Smooth muscle cell (in vitro differentiated cells): ENCODE data around the gene SPATA32. TPM values are rescaled to one million over a fixed set of nuclear protein-coding genes. Genes with fewer than 3 reads are reported as not detected.
A peak's percentile ranks its signal among the peaks of the same experiment; 100 is the strongest.

Experiments used
- DNase-seq: peaks from one replicate; lab custom pipeline; 2025; ENCODE audit not compliant: unreplicated experiment; lab: John Stamatoyannopoulos, UW
- H2AFZ ChIP-seq: fragments of 200-600 bp; sonication (generic); 2 replicates; pipeline ENCODE4 v1.6.0; 2016; ENCODE audit warnings: antibody characterized with exemption, low read depth, mild to moderate bottlenecking
- H3F3A ChIP-seq: fragments of 200-600 bp; sonication (generic); 2 replicates; pipeline ENCODE4 v1.6.0; 2017; ENCODE audit warnings: antibody characterized with exemption, low read depth
- H3K27ac ChIP-seq: fragments of 200-600 bp; sonication (generic); 2 replicates; pipeline ENCODE4 v1.5.1; 2016; ENCODE audit warnings: low read depth, mild to moderate bottlenecking
- H3K27me3 ChIP-seq: fragments of 200-600 bp; sonication (generic); 2 replicates; pipeline ENCODE4 v1.6.1; 2016; ENCODE audit warnings: low read depth, mild to moderate bottlenecking
- H3K36me3 ChIP-seq: fragments of 200-600 bp; sonication (generic); 2 replicates; pipeline ENCODE4 v1.5.1; 2016; ENCODE audit warnings: low read depth
- H3K4me1 ChIP-seq: fragments of 200-600 bp; sonication (generic); 2 replicates; pipeline ENCODE4 v1.5.1; 2016; ENCODE audit warnings: low read depth
- H3K4me2 ChIP-seq: fragments of 200-600 bp; sonication (generic); 2 replicates; pipeline ENCODE4 v1.6.0; 2016; ENCODE audit warnings: mild to moderate bottlenecking
- H3K4me3 ChIP-seq: fragments of 200-600 bp; sonication (generic); 2 replicates; pipeline ENCODE4 v1.5.1; 2016; ENCODE audit warnings: mild to moderate bottlenecking
- H3K79me2 ChIP-seq: fragments of 200-600 bp; sonication (generic); 2 replicates; pipeline ENCODE4 v1.6.0; 2016; ENCODE audit warnings: low read depth, mild to moderate bottlenecking
- H3K9ac ChIP-seq: fragments of 200-600 bp; sonication (generic); 2 replicates; pipeline ENCODE4 v1.6.0; 2016; ENCODE audit warnings: low read depth
- H3K9me3 ChIP-seq: fragments of 200-600 bp; sonication (generic); replicated peaks from 2 replicates; pipeline ENCODE4 v1.5.1; 2016; ENCODE audit warnings: low read depth
- H4K20me1 ChIP-seq: fragments of 200-600 bp; sonication (generic); 2 replicates; pipeline ENCODE4 v1.6.0; 2016; ENCODE audit warnings: low read depth
- CTCF ChIP-seq: fragments of 200-600 bp; sonication (generic); IDR thresholded peaks from 2 replicates; pipeline ENCODE4 v1.5.1; 2017; ENCODE audit warnings: borderline replicate concordance, mild to moderate bottlenecking, antibody characterized with exemption; ENCODE audit not compliant: insufficient read depth, poor library complexity, severe bottlenecking
- WGBS: methylation state at CpG from one replicate; pipeline ENCODE4 v1.1.7; 2016; ENCODE audit warnings: low lambda C conversion rate; 5-methylcytosine and 5-hydroxymethylcytosine counted together
- polyA plus RNA-seq: library from polyadenylated mRNA; unstranded; fragments of >200 nt; fragmentation: Nextera tagmentation; extraction: Ambion mirVana; gene quantifications from 2 replicates; pipeline ENCODE4 v1.2.1, GENCODE V29; 2016
- total RNA-seq: library from RNA; depleted of rRNA; stranded (reverse); fragments of >200 nt; gene quantifications from 2 replicates; pipeline ENCODE4 v1.2.3, GENCODE V29; 2014

The SPATA32 gene
- total and polyA plus RNA-seq, 2 experiments from 2014 or later, result not detected

GRCh38 chr17:45221081-45222013 lies 40.5 kb downstream of the SPATA32 start, which contains the start of gene FMNL1:
TSS of gene FMNL1 (plus strand) at chr17:45221885. CDS start at chr17:45222125, 240 bp downstream.
- H3K4me2 ChIP-seq, result peak within 1 kb of the TSS; percentile 91
- no peak for DNase-seq
- H3K79me2 ChIP-seq, result no peaks in the 10 kb centered on the region
- no peak within 1 kb of the TSS for H2AFZ ChIP-seq
- no peak for TF ChIP-seq CTCF
- WGBS, result 8% methylated on average over 59 of the region's 98 CpGs
- peak within 1 kb of the TSS; percentile 54 for H3K4me3 ChIP-seq
- no peak within 1 kb of the TSS for H3K27ac ChIP-seq
- H3K9ac ChIP-seq, result no peak within 1 kb of the TSS
- H3K36me3 ChIP-seq, result no peaks in the 10 kb centered on the region
- no peaks in the 10 kb centered on the region for H4K20me1 ChIP-seq
- no peaks in the 10 kb centered on the region for H3K9me3 ChIP-seq
- peaks cover 42% of the 10 kb centered on the region for H3K27me3 ChIP-seq
- no peaks in the 10 kb centered on the region for H3K4me1 ChIP-seq
- peaks cover 4% of the 10 kb centered on the region for H3F3A ChIP-seq

DNA sequence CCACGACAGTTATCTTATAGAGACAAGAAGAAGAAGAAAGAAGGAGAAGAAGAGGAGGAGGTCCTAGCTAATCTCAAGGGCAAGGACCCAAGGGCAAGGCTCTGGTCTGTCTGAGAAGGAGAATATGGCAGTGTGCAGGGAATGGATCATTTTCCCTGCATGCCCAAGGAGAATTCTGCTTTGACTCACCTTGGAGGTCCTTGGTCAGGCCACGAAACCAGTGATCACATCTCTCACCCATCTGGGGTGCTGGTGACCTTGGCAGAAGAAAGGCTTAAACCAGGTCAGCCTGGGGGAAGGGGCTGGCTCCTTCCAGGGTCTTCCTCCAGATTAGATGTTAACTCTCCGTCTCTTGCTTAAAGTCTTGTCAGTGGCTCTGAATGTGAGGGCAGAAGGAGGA lies 41.8 kb downstream of the SPATA32 start:
- DNase-seq, result no peak
- WGBS, result 81% methylated on average over 3 of the region's 3 CpGs
- TF ChIP-seq CTCF, result no peak

GRCh38 chr17:45218895-45219661 lies 42.8 kb downstream of the SPATA32 start:
- Histone ChIP-seq H3K4me2 (peak overlapping the region; percentile 44), H2AFZ (no peak overlapping the region), H3K36me3 (no peaks in the 10 kb centered on the region), H3K4me3 (no peak overlapping the region), H3K27me3 (peaks cover 39% of the 10 kb centered on the region), H4K20me1 (no peaks in the 10 kb centered on the region), H3K27ac (no peak overlapping the region), H3K9me3 (no peaks in the 10 kb centered on the region), H3K79me2 (no peaks in the 10 kb centered on the region), H3F3A (peaks cover 4% of the 10 kb centered on the region), H3K9ac (no peak overlapping the region), H3K4me1 (no peaks in the 10 kb centered on the region)
- DNase-seq, result peak; percentile 64
- peak; percentile 96 for TF ChIP-seq CTCF
- 12% methylated on average over 12 of the region's 12 CpGs for WGBS

More for the DNA sequence above, 41.8 kb downstream of the SPATA32 start:
- H3K4me2 ChIP-seq, result no peak overlapping the region
- no peaks in the 10 kb centered on the region for H4K20me1 ChIP-seq
- no peaks in the 10 kb centered on the region for H3K36me3 ChIP-seq
- H3K27ac ChIP-seq, result no peak overlapping the region
- H3K9ac ChIP-seq, result no peak overlapping the region
- no peak overlapping the region for H3K4me3 ChIP-seq
- H3F3A ChIP-seq, result peaks cover 4% of the 10 kb centered on the region
- no peaks in the 10 kb centered on the region for H3K9me3 ChIP-seq
- peaks cover 42% of the 10 kb centered on the region for H3K27me3 ChIP-seq
- no peak overlapping the region for H2AFZ ChIP-seq
- no peaks in the 10 kb centered on the region for H3K4me1 ChIP-seq
- no peaks in the 10 kb centered on the region for H3K79me2 ChIP-seq

Other genes starting within 250 kb of the SPATA32 start
- gene DCAKD, start 210.5 kb downstream of the SPATA32 start, total RNA-seq, result 24.3 and 42.3 TPM in 2 replicates
- gene DCAKD, start 210.5 kb downstream of the SPATA32 start, polyA plus RNA-seq, result 25.7 and 28.4 TPM in 2 replicates
- 78.7 and 87.6 TPM in 2 replicates for gene NMT1, start 200.8 kb downstream of the SPATA32 start, total RNA-seq
- gene NMT1, start 200.8 kb downstream of the SPATA32 start, polyA plus RNA-seq, result 105 and 148 TPM in 2 replicates
- 24.0 and 43.3 TPM in 2 replicates for gene PLCD3, start 129.6 kb downstream of the SPATA32 start, total RNA-seq
- gene PLCD3, start 129.6 kb downstream of the SPATA32 start, polyA plus RNA-seq, result 33.4 and 33.7 TPM in 2 replicates
- 0.49 and 4.6 TPM in 2 replicates for gene ACBD4, start 126.4 kb downstream of the SPATA32 start, total RNA-seq
- gene ACBD4, start 126.4 kb downstream of the SPATA32 start, polyA plus RNA-seq, result 5.0 and 5.9 TPM in 2 replicates
- gene HEXIM1, start 113.6 kb downstream of the SPATA32 start, total RNA-seq, result 9.3 and 13.7 TPM in 2 replicates
- 9.4 TPM in 2 replicates for gene HEXIM1, start 113.6 kb downstream of the SPATA32 start, polyA plus RNA-seq
- 3.4 TPM in 2 replicates for gene HEXIM2, start 100.2 kb downstream of the SPATA32 start, total RNA-seq
- gene HEXIM2, start 100.2 kb downstream of the SPATA32 start, polyA plus RNA-seq, result 6.1 and 6.8 TPM in 2 replicates
- 0.90 TPM in 1 of 2 replicates, not detected in the other for gene FMNL1, start 40.2 kb downstream of the SPATA32 start, total RNA-seq
- gene FMNL1, start 40.2 kb downstream of the SPATA32 start, polyA plus RNA-seq, result 0.37 and 1.3 TPM in 2 replicates
- gene MAP3K14, start 54.9 kb upstream of the SPATA32 start, total RNA-seq, result 1.5 and 1.7 TPM in 2 replicates
- gene MAP3K14, start 54.9 kb upstream of the SPATA32 start, polyA plus RNA-seq, result 1.8 and 2.7 TPM in 2 replicates
- gene ARHGAP27, start 170.8 kb upstream of the SPATA32 start, total RNA-seq, result 3.0 and 3.6 TPM in 2 replicates
- 3.7 and 9.0 TPM in 2 replicates for gene ARHGAP27, start 170.8 kb upstream of the SPATA32 start, polyA plus RNA-seq
- 14.8 and 15.1 TPM in 2 replicates for gene PLEKHM1, start 228.6 kb upstream of the SPATA32 start, total RNA-seq
- 8.7 and 9.8 TPM in 2 replicates for gene PLEKHM1, start 228.6 kb upstream of the SPATA32 start, polyA plus RNA-seq